H1 (cell line): Measurements from ENCODE around the gene NMU. TPM values are rescaled to one million over a fixed set of nuclear protein-coding genes. Genes with fewer than 3 reads are reported as not detected.

Source experiments
- CTCF ChIA-PET: fragments of 300-600 bp; sonication (Branson Sonifier 250); formaldehyde crosslinking; loops from one replicate; lab custom pipeline; 2021; ENCODE audit not compliant: partially characterized antibody; lab: Charles Lee
- POLR2A ChIA-PET: fragments of 300-600 bp; sonication (Branson Sonifier 250); formaldehyde crosslinking; loops from one replicate; lab custom pipeline; 2021; ENCODE audit warnings: inconsistent platforms; ENCODE audit not compliant: partially characterized antibody; lab: Charles Lee
- DNase-seq, 2 experiments: peaks; one replicate each; pipeline versions ENCODE4 v3.0.0 to v3.0.0-alpha.2; 2010 to 2022; ENCODE audit warnings: low spot score in 2 of 2, low read depth in 1 of 2, mixed read lengths in 1 of 2
- FAIRE-seq: peaks from 2 replicates; lab custom pipeline; 2011; peaks lifted over from hg19 to GRCh38; lab: Jason Lieb, UNC
- H2AFZ ChIP-seq: 2 replicates; pipeline ENCODE4 v1.8.1; 2012; ENCODE audit warnings: low read length, inconsistent platforms
- H2AK5ac ChIP-seq: 2 replicates; pipeline ENCODE4 v1.6.1; 2013; ENCODE audit warnings: low read depth, low read length
- H2BK120ac ChIP-seq: replicated peaks from 2 replicates; pipeline ENCODE3; 2013; ENCODE audit warnings: low read depth, low read length, inconsistent platforms
- H2BK12ac ChIP-seq: 2 replicates; pipeline ENCODE4 v1.6.1; 2013; ENCODE audit warnings: low read depth, low read length
- H2BK15ac ChIP-seq: 2 replicates; pipeline ENCODE4 v1.6.1; 2013; ENCODE audit warnings: low read length
- H2BK20ac ChIP-seq: 2 replicates; pipeline ENCODE4 v1.6.1; 2013; ENCODE audit warnings: low read length
- H2BK5ac ChIP-seq: 2 replicates; pipeline ENCODE4 v1.6.1; 2013; ENCODE audit warnings: low read depth, low read length
- H3K14ac ChIP-seq: 2 replicates; pipeline ENCODE4 v1.6.1; 2013; ENCODE audit warnings: inconsistent platforms; ENCODE audit not compliant: insufficient read length
- H3K18ac ChIP-seq: 2 replicates; pipeline ENCODE4 v1.6.1; 2013; ENCODE audit warnings: low read length; ENCODE audit errors: extremely low read depth
- H3K23ac ChIP-seq: 2 replicates; pipeline ENCODE4 v1.6.1; 2013; ENCODE audit warnings: inconsistent platforms; ENCODE audit not compliant: insufficient read length
- H3K23me2 ChIP-seq: 2 replicates; pipeline ENCODE4 v1.6.1; 2013; ENCODE audit warnings: low read depth, low read length
- H3K27ac ChIP-seq: 2 replicates; pipeline ENCODE4 v1.6.1; 2011; ENCODE audit warnings: low read depth, low read length, inconsistent platforms
- H3K27me3 ChIP-seq, 4 experiments: replicated peaks in 1 of 4; 1 replicate in 1 of 4; 2 replicates in 3 of 4; pipeline versions ENCODE4 v1.6.1 to v1.8.1; 2011 to 2013; ENCODE audit warnings: low read length in 3 of 4, mild to moderate bottlenecking in 3 of 4, inconsistent platforms in 2 of 4, mixed read lengths in 2 of 4, moderate library complexity in 1 of 4; ENCODE audit not compliant: control insufficient read depth in 3 of 4, insufficient read depth in 3 of 4; ENCODE audit errors: extremely low read depth in 1 of 4
- H3K36me3 ChIP-seq, 4 experiments: 2 replicates each; pipeline versions ENCODE4 v1.6.1 to v1.8.1; 2011 to 2013; ENCODE audit warnings: mild to moderate bottlenecking in 4 of 4, low read length in 3 of 4, moderate library complexity in 2 of 4, control low read depth in 1 of 4, inconsistent platforms in 1 of 4; ENCODE audit not compliant: insufficient read depth in 4 of 4, control insufficient read depth in 2 of 4
- H3K4ac ChIP-seq: replicated peaks from 2 replicates; pipeline ENCODE3; 2013; ENCODE audit warnings: low read length, low read depth, mixed read lengths, inconsistent platforms; ENCODE audit not compliant: insufficient read length
- H3K4me1 ChIP-seq, 4 experiments: replicated peaks in 1 of 4; 1 replicate in 1 of 4; 2 replicates in 3 of 4; pipeline versions ENCODE4 v1.6.1 to v1.8.1; 2011 to 2013; ENCODE audit warnings: low read length in 3 of 4, inconsistent platforms in 2 of 4, mixed read lengths in 1 of 4; ENCODE audit not compliant: insufficient read depth in 4 of 4, control insufficient read depth in 3 of 4
- H3K4me2 ChIP-seq, 2 experiments: 2 replicates each; pipeline versions ENCODE4 v1.6.1 to v1.8.1; 2011 to 2013; ENCODE audit warnings: low read depth in 2 of 2, low read length in 2 of 2, control low read depth in 1 of 2, inconsistent platforms in 1 of 2, mild to moderate bottlenecking in 1 of 2; ENCODE audit not compliant: insufficient read depth in 1 of 2
- H3K4me3 ChIP-seq, 4 experiments: fragments of 200-600, 300-600 bp in 1 of 4; sonication (generic), shearing (Covaris generic), sonication (Bioruptor Twin) in 1 of 4; 2 replicates each; pipeline versions ENCODE4 v1.5.1 to v1.8.1; 2011 to 2016; ENCODE audit warnings: low read length in 4 of 4, low read depth in 3 of 4, control low read depth in 2 of 4, inconsistent platforms in 2 of 4, mild to moderate bottlenecking in 2 of 4, mixed read lengths in 1 of 4, moderate library complexity in 1 of 4; ENCODE audit not compliant: insufficient read depth in 2 of 4; ENCODE audit errors: extremely low read depth in 1 of 4
- H3K56ac ChIP-seq: replicated peaks from 2 replicates; pipeline ENCODE3; 2013; ENCODE audit warnings: low read depth, mild to moderate bottlenecking, mixed read lengths, low read length, inconsistent platforms; ENCODE audit not compliant: insufficient read length
- H3K79me1 ChIP-seq: 2 replicates; pipeline ENCODE4 v1.6.1; 2013; ENCODE audit warnings: low read depth, low read length, control low read depth
- H3K79me2 ChIP-seq, 2 experiments: 2 replicates each; pipeline versions ENCODE4 v1.6.1 to v1.8.1; 2012 to 2013; ENCODE audit warnings: low read length in 2 of 2, mild to moderate bottlenecking in 2 of 2, inconsistent platforms in 1 of 2; ENCODE audit not compliant: insufficient read depth in 2 of 2, control insufficient read depth in 1 of 2
- H3K9ac ChIP-seq, 4 experiments: replicated peaks in 1 of 4; 1 replicate in 1 of 4; 2 replicates in 3 of 4; pipeline versions ENCODE4 v1.6.1 to v1.8.1; 2011 to 2013; ENCODE audit warnings: low read depth in 3 of 4, low read length in 3 of 4, control low read depth in 2 of 4, mild to moderate bottlenecking in 2 of 4, moderate library complexity in 2 of 4, inconsistent platforms in 1 of 4; ENCODE audit errors: extremely low read depth in 1 of 4
- H3K9me3 ChIP-seq, 2 experiments: 2 replicates each; pipeline versions ENCODE4 v1.6.1 to v1.8.1; 2012 to 2013; ENCODE audit warnings: mild to moderate bottlenecking in 2 of 2, moderate library complexity in 2 of 2, control low read depth in 1 of 2, inconsistent platforms in 1 of 2, low read depth in 1 of 2, low read length in 1 of 2, mixed read lengths in 1 of 2; ENCODE audit not compliant: insufficient read depth in 2 of 2
- H4K20me1 ChIP-seq, 2 experiments: replicated peaks in 1 of 2; 2 replicates each; pipeline versions ENCODE3 to v1.8.1; 2011 to 2013; ENCODE audit warnings: inconsistent platforms in 2 of 2, low read length in 2 of 2, mild to moderate bottlenecking in 1 of 2; ENCODE audit not compliant: insufficient read depth in 2 of 2, control insufficient read depth in 1 of 2
- H4K5ac ChIP-seq: 2 replicates; pipeline ENCODE4 v1.6.1; 2013; ENCODE audit warnings: low read length, low read depth, mixed read lengths, inconsistent platforms; ENCODE audit not compliant: insufficient read length
- H4K8ac ChIP-seq: 2 replicates; pipeline ENCODE4 v1.8.0; 2013; ENCODE audit warnings: mild to moderate bottlenecking, moderate library complexity, low read length, inconsistent platforms; ENCODE audit not compliant: insufficient read depth; ENCODE audit errors: extremely low read depth
- H4K91ac ChIP-seq: replicated peaks from 2 replicates; pipeline ENCODE3; 2013; ENCODE audit warnings: low read length, mixed read lengths, inconsistent platforms; ENCODE audit not compliant: insufficient read length
- JUN ChIP-seq: IDR thresholded peaks from 2 replicates; pipeline ENCODE4 v1.6.1; 2011; ENCODE audit warnings: low read depth, mild to moderate bottlenecking, improper control_type of control experiment, low read length
- KDM1A ChIP-seq: fragments of 200-600, 300-600 bp; sonication (generic); IDR thresholded peaks from 2 replicates; pipeline ENCODE4 v1.7.1; 2016; ENCODE audit warnings: mild to moderate bottlenecking, low read length, borderline replicate concordance
- POU5F1 ChIP-seq: IDR thresholded peaks from 2 replicates; pipeline ENCODE4 v1.6.1; 2011; ENCODE audit warnings: low read depth, mild to moderate bottlenecking, low read length, moderate library complexity
- RBBP5 ChIP-seq: IDR thresholded peaks from 2 replicates; pipeline ENCODE4 v1.7.1; 2012; ENCODE audit warnings: low read depth, mild to moderate bottlenecking, inconsistent platforms, low read length, moderate library complexity, borderline replicate concordance
- SP4 ChIP-seq: IDR thresholded peaks from 2 replicates; pipeline ENCODE4 v1.6.1; 2012; ENCODE audit warnings: low read length, inconsistent platforms
- TAF1 ChIP-seq: IDR thresholded peaks from 2 replicates; pipeline ENCODE4 v1.6.1; 2011; ENCODE audit warnings: mild to moderate bottlenecking, low read depth, low read length
- WGBS, 2 experiments: shearing (Covaris generic) in 1 of 2; methylation state at CpG; one replicate each; pipeline versions ENCODE4 v1.1.6 to v1.1.7; 2013 to 2015; ENCODE audit warnings: low lambda C conversion rate in 2 of 2, mixed read lengths in 2 of 2, inconsistent platforms in 1 of 2, low coverage in 1 of 2, missing lambda C conversion rate in 1 of 2; ENCODE audit not compliant: insufficient replicate concordance in 2 of 2, insufficient coverage in 1 of 2, insufficient read length in 1 of 2; ENCODE audit errors: extremely low coverage in 1 of 2, missing lambda C conversion rate in 1 of 2; 5-methylcytosine and 5-hydroxymethylcytosine counted together
- polyA plus RNA-seq, 7 experiments: library from polyadenylated mRNA; depleted of rRNA in 3 of 7; stranded (reverse) in 5 of 7; unstranded in 2 of 7; fragments of >200 nt in 5 of 7; fragments of 200-250 nt in 2 of 7; gene quantifications; 1 replicate in 5 of 7; 2 replicates in 1 of 7; 4 replicates in 1 of 7; pipeline versions ENCODE4 v1.2.1 to v1.2.3, GENCODE V29; 2011 to 2013; ENCODE audit warnings: missing spikeins in 2 of 7, mixed read lengths in 2 of 7
- total RNA-seq: library from RNA; stranded (reverse); fragmentation: NEBNext Ultra II Directional; extraction: Animal tissue kit (Norgen Biotek cat#: 25700); gene quantifications from 2 replicates; pipeline ENCODE4 v1.2.1, GENCODE V29; 2021

NMU gene
- total and polyA plus RNA-seq, 2 of the 8 experiments (the other 6 are each of a cell fraction or from before 2014, with no cell fraction given) = 30.5 to 50.4 TPM

GRCh38 chr4:55604996-55605395 lies 31.1 kb downstream of the NMU start:
- CTCF ChIA-PET = interaction anchor here (0.6 to 0.9 kb wide), 2 partner anchors 9 to 87 kb away, joined by 3 to 4 read pairs; no protein-coding TSS in a partner anchor
- WGBS, 2 experiments = 96% methylated on average over 7 of the region's 7 CpGs; no CpG with 5 or more reads in 1 of the 2 experiments
- Histone ChIP-seq H2BK15ac (no peak overlapping the region), H3K23ac (no peak overlapping the region), H3K36me3 (no peaks in the 10 kb centered on the region), H3K4me1 (peaks cover 0 to 3% (median 1%) of the 10 kb centered on the region in 4 experiments; a peak in 2 of 7 replicates), H3K18ac (no peak overlapping the region), H4K91ac (no peak overlapping the region), H3K27me3 (no peaks in the 10 kb centered on the region), H3K79me1 (no peaks in the 10 kb centered on the region), H3K4me3 (no peak overlapping the region), H3K4ac (no peak overlapping the region), H3K9ac (no peak overlapping the region), H3K4me2 (no peak overlapping the region), H2BK5ac (no peak overlapping the region), H3K14ac (no peak overlapping the region), H2BK120ac (no peak overlapping the region), H2AK5ac (no peak overlapping the region), H2BK12ac (no peak overlapping the region), H3K27ac (no peak overlapping the region), H3K23me2 (no peaks in the 10 kb centered on the region), H3K56ac (no peak overlapping the region), H4K5ac (no peak overlapping the region), H4K8ac (no peak overlapping the region; the same call in 1 of the 2 replicates), H3K9me3 (no peaks in the 10 kb centered on the region), H4K20me1 (no peaks in the 10 kb centered on the region), H3K79me2 (no peaks in the 10 kb centered on the region), H2AFZ (no peak overlapping the region), H2BK20ac (no peak overlapping the region)
- DNase-seq = no peak
- TF ChIP-seq POU5F1 (no peak), TAF1 (no peak), JUN (no peak), KDM1A (no peak), RBBP5 (no peak), SP4 (no peak)
- FAIRE-seq = no peak
- POLR2A ChIA-PET = no interaction called here
